Hematopoietic multipotent progenitor cell (in vitro differentiated cells): ENCODE measurements around the gene DCUN1D2. TPM values are rescaled to one million over a fixed set of nuclear protein-coding genes. Genes with fewer than 3 reads are reported as not detected.
"Not testable (repeated sequence)": the region's sequence is repeated elsewhere in the genome, so short reads cannot be mapped to it uniquely, and the experiment has no call there.

Experiments
- DNase-seq, 3 donors: peaks; one replicate each; pipeline ENCODE4 v3.0.0-alpha.2; 2011 to 2015; ENCODE audit warnings: low read depth in 2 of 3, low spot score in 2 of 3
- total RNA-seq: library from RNA; depleted of rRNA; stranded (reverse); fragments of >200 nt; gene quantifications from one replicate; pipeline ENCODE4 v1.2.3, GENCODE V29; 2012

DCUN1D2 gene
- total RNA-seq, 1 donor, result 7.3 TPM

GRCh38 chr13:113449693-113450347, 40.7 kb downstream of the DCUN1D2 start:
- no peak for DNase-seq

- no peak for DNase-seq
Observed at GRCh38 chr13:113448885-113449692, 41.4 kb downstream of the DCUN1D2 start.

GRCh38 chr13:113448545-113448884, 42.0 kb downstream of the DCUN1D2 start:
- DNase-seq, result no peak

GRCh38 chr13:113447596-113447995, 42.9 kb downstream of the DCUN1D2 start:
- DNase-seq, result no peak

- DNase-seq, result no peak
Observed at GRCh38 chr13:113446488-113446854, 44.0 kb downstream of the DCUN1D2 start.

GRCh38 chr13:113445791-113446487, 44.6 kb downstream of the DCUN1D2 start:
- peak in 1 of 3 donors; percentile 10 for DNase-seq

- DNase-seq, result no peak
Observed at GRCh38 chr13:113443991-113444390, 46.5 kb downstream of the DCUN1D2 start.

GRCh38 chr13:113442985-113443362, 47.5 kb downstream of the DCUN1D2 start:
- no peak for DNase-seq

GRCh38 chr13:113442354-113442984, 48.0 kb downstream of the DCUN1D2 start:
- DNase-seq, result no peak

- DNase-seq, result no peak
Observed at GRCh38 chr13:113441661-113442060, 48.9 kb downstream of the DCUN1D2 start.

- DNase-seq, result no peak
Observed at GRCh38 chr13:113437408-113438010, 53.0 kb downstream of the DCUN1D2 start.

GRCh38 chr13:113436866-113437265, 53.6 kb downstream of the DCUN1D2 start:
- not testable (repeated sequence) for DNase-seq

GRCh38 chr13:113435907-113436306, 54.6 kb downstream of the DCUN1D2 start:
- DNase-seq, result not testable (repeated sequence)

- DNase-seq, result no peak
Observed at GRCh38 chr13:113433391-113433916, 57.1 kb downstream of the DCUN1D2 start.

- no peak for DNase-seq
Observed at GRCh38 chr13:113432506-113433270, 57.8 kb downstream of the DCUN1D2 start.

GRCh38 chr13:113431171-113431570, 59.3 kb downstream of the DCUN1D2 start:
- DNase-seq, result no peak

GRCh38 chr13:113430378-113431110, 60.0 kb downstream of the DCUN1D2 start:
- DNase-seq, result no peak

- no peak for DNase-seq
Observed at GRCh38 chr13:113429608-113429985, 60.9 kb downstream of the DCUN1D2 start.
